HG02571 (cell line): ENCODE results near the gene ZNF407.

Source experiments
- ATAC-seq: cut with Tn5 transposase; IDR thresholded peaks from one replicate; pipeline ENCODE4 v1.9.1; 2021; ENCODE audit warnings: mild to moderate bottlenecking, moderate library complexity; ENCODE audit not compliant: unreplicated experiment

ZNF407 gene

GRCh38 chr18:74587441-74587840 lies 10.2 kb upstream of the ZNF407 start:
- ATAC-seq, result no peak

- no peak for ATAC-seq
Observed at GRCh38 chr18:74589021-74589420, 8.6 kb upstream of the ZNF407 start.

GRCh38 chr18:74589811-74590210 lies 7.9 kb upstream of the ZNF407 start:
- no peak for ATAC-seq

GRCh38 chr18:74590671-74591070 lies 7.0 kb upstream of the ZNF407 start:
- no peak for ATAC-seq

- ATAC-seq, result no peak
Observed at GRCh38 chr18:74595431-74595830, 2.2 kb upstream of the ZNF407 start.

- peak; percentile 35 for ATAC-seq
Observed at GRCh38 chr18:74597034-74597661, 522 bp upstream of the ZNF407 start.

- peak; percentile 54 for ATAC-seq
Observed at GRCh38 chr18:74598350-74599001, 806 bp downstream of the ZNF407 start.

- no peak for ATAC-seq
Observed at GRCh38 chr18:74604361-74604760, 6.7 kb downstream of the ZNF407 start.

GRCh38 chr18:74604774-74605173 lies 7.1 kb downstream of the ZNF407 start:
- no peak for ATAC-seq

GRCh38 chr18:74608681-74609080 lies 11.0 kb downstream of the ZNF407 start:
- ATAC-seq, result no peak

- ATAC-seq, result no peak
Observed at GRCh38 chr18:74609535-74609934, 11.9 kb downstream of the ZNF407 start.

- ATAC-seq, result no peak
Observed at GRCh38 chr18:74610051-74610615, 12.5 kb downstream of the ZNF407 start.

GRCh38 chr18:74610860-74611259 lies 13.2 kb downstream of the ZNF407 start:
- no peak for ATAC-seq

- ATAC-seq, result no peak
Observed at GRCh38 chr18:74611765-74612164, 14.1 kb downstream of the ZNF407 start.

- ATAC-seq, result no peak
Observed at GRCh38 chr18:74613381-74613780, 15.7 kb downstream of the ZNF407 start.

GRCh38 chr18:74616494-74616893 lies 18.8 kb downstream of the ZNF407 start:
- no peak for ATAC-seq

GRCh38 chr18:74617486-74617885 lies 19.8 kb downstream of the ZNF407 start:
- no peak for ATAC-seq

GRCh38 chr18:74622072-74622471 lies 24.4 kb downstream of the ZNF407 start:
- ATAC-seq, result no peak

GRCh38 chr18:74623047-74623816 lies 25.6 kb downstream of the ZNF407 start:
- ATAC-seq, result no peak

- ATAC-seq, result no peak
Observed at GRCh38 chr18:74624466-74624865, 26.8 kb downstream of the ZNF407 start.

- ATAC-seq, result no peak
Observed at GRCh38 chr18:74625157-74625556, 27.5 kb downstream of the ZNF407 start.
